ENCODE results near the gene LRG1.

Gene LRG1, protein sequence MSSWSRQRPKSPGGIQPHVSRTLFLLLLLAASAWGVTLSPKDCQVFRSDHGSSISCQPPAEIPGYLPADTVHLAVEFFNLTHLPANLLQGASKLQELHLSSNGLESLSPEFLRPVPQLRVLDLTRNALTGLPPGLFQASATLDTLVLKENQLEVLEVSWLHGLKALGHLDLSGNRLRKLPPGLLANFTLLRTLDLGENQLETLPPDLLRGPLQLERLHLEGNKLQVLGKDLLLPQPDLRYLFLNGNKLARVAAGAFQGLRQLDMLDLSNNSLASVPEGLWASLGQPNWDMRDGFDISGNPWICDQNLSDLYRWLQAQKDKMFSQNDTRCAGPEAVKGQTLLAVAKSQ

DNA sequence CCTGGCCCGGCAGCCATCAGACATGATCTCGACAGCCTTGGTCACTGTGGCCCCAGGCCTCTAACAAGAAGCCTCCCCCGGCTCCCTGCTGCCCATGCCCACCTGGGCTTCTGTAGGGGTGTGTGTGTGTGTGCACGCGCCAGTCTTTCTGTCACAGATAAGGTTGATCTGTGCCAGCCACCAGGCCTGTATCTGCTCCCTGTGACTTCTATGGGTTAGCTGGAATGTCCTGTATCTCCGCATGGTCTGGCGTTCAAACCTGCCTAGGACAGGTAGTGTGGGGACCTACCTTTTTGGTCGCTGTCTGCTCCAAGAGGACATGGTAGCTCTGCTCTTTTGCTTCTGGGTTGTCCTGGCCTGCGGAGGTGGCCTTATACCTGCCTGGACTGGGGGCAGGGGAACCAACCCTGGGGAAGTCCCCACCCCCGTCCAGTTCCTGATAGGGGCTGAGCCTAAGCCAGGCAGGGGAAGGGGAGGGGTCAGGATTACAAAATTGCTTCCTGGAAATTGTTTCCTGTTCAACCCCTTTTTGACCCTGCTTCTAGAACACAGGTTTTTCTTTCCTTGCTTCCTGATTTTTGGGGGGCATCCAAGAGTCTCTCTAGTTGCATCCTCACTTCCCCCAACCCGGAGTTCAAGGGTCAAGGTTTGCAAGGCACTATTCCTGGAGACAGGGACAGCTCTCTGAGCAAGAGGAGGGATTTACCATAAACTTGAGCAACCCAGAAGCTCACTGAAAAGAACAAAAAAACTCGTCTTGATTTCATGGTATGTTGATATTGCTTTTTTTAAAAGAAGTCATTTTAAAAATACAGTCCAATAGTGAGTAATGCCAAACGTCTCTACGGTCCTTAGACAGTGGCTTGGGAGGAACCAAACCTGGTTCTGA is at the start of gene LRG1:
Gene LRG1 (minus strand): TSS at position 344 of the 889 bp plus-strand sequence. CDS start 23 bp downstream, at position 321.
- no peak for DNase-seq (ENCODE audit: low spot score)

DNA sequence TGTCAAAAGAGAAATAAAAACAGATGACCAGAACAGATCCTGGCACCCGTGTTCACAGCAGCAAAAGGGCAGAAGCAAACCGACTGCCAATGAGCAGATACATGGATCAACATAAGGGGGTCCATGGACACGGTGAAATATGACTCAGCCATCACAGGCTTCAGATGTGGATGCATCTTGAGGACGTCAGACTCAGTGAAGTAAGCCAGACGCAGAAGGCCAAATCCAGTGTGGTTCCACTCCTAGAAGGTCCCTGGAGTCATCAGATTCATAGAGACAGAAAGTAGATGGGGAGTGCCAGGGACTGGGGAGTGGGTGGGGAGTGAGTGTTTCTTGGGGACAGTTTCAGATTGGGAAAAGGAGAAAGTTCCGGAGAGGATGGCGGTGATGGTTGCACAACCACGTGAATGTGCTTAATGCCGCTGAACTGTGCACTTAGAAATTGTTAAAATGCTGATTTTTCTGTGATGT is 48.5 kb upstream of the LRG1 start:
- no peak for DNase-seq (ENCODE audit: low spot score)

DNA sequence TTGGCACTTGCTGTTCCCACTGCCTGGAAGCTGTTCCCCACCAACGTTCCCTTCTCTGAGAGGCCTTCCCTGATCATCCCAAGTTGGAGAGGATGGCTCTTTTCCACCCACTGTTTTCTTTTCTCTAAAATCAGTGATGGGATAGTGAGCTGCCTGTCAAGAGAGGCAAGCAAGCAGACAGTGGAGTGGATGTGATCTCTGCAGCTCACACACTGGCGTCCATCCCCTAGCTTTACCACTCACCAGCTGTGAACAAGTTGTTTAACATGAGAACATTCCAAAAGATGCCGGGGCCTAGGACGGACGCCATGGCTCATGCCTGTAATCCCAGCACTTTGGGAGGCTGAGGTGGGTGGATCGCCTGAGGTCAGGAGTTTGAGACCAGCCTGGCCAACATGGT is 47.7 kb upstream of the LRG1 start:
- no peak for DNase-seq (ENCODE audit: low spot score)

DNA sequence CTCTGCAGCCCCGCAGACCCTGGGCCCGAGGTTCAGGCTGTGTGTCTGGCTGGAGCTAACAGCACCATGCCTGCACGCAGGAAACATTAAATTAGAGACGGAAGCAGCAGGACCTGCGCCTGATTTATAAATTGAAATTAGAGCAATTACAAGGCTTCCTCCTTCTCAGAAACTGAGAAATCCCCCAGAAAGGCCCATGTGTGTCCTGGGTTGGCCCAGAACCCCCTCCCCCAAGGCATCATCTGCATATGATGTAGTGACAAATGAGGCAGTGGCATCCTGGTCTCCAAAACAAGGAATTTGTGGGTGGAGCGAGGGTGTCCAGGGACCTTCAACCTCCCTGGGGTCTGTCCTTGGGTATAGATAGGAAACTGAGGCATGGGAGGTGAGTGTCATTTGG is 46.9 kb upstream of the LRG1 start:
- no peak for DNase-seq (ENCODE audit: low spot score)

DNA sequence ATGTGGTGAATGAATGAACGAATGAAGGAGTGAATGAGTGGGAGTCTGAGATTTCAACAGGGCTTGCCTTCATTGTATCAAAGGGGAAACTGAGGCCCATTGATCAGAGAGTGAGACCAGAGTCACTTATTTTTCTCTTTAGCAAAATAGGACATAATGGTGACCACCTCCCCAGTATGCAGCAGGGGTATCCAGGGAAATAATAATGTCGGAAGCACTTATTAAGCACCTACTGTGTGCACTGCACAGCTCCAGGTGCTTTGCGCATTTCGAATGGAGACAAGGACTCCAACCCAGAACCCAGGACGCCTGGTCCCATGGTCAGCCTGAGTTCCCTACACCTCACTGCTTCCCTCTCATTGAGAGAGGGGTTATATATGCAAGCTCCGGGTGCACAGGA is 46.4 kb upstream of the LRG1 start:
- no peak for DNase-seq (ENCODE audit: low spot score)

DNA sequence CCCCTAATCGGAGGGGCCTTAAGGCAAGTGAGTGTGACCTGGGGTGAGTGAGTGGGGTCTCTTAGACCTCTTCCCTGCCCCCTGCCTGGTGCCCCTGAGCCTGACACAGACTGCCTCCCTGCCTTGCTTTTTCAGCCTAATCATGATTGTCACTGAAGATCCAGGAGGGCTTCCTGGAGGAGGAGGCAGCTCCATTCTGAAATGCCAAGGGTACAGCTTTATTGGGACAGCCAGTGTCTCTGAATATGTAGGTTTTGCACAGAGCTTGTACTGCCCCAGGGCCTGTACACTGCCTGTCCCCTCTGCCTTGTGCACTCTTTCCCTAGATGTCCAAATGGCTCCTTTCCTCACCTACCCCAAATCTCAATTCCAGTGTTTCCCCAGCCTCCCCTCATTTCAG is 45.7 kb upstream of the LRG1 start:
- DNase-seq (ENCODE audit: low spot score) = no peak

DNA sequence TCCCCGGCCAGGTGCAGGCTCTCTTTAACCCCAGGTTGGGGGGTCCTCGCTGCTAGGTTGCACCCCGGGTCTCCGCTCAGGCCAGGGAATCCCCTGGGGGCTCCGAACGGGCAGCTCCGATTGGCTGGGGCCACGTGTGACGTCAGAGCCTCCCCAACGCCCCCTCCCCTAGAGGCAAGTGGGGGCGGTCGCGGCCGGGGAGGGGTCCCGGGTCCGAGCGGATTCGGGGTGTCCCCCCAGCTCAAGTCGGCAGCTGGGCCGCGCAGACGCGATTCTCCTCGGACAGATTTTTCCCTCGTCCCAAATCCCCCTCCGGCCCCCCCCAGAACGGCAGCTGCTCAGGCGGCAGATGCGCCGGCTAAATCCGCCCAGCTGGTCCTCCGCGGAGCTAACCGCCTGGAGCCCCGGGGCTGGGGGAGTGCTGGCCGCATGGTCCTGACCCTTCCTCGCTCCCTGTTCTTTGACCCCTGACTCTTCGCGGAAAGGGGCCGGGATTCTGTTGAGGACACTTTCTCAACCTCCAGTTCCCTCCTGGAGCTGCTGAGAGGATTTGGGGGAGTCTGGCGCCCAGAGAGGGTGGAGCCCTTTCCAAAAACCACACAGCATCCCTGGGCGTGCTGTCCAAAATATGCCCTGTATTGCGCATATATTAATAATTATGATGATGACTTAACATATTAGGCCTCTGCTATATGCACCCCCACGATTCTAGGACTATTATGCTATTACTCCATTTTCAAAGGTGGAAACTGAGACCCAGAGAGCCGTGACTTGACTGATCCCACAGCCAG is 45.0 kb upstream of the LRG1 start:
- no peak for DNase-seq (ENCODE audit: low spot score)

DNA sequence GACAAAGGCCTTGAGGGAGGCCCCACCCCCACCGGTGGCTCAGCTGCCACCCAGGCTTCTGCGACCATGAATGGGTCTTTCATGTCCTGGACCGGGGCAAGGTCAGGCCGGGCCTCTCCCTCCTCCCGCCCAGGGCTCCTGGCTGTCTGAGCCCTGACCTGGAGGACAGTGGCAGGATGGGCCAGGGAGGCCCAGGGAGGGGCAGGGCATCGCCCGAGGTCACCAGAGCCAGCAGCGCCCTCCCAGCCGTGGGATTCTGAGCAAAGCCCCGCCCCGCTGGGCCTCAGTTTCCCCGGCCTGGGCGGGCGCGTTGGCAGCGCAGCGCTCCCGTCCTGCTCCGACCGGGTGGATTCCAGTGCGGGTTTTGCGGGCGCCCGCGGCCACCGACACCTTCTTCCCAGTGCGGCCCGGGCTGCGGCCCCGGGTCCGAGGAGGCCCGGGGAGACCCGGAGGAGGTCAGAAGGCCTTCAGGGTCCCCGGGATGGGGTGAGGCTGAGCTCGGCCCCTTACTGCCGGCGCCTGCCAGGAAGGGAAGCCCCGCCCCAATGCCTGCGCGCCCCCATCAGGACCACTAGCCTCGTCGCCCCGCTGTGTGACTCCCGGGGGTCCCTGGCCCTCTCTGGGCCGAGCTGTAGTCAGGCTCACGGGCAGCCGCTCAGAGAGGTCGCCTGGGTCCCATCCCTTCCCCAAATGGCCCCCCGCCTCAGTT is 44.3 kb upstream of the LRG1 start:
- no peak for DNase-seq (ENCODE audit: low spot score)

DNA sequence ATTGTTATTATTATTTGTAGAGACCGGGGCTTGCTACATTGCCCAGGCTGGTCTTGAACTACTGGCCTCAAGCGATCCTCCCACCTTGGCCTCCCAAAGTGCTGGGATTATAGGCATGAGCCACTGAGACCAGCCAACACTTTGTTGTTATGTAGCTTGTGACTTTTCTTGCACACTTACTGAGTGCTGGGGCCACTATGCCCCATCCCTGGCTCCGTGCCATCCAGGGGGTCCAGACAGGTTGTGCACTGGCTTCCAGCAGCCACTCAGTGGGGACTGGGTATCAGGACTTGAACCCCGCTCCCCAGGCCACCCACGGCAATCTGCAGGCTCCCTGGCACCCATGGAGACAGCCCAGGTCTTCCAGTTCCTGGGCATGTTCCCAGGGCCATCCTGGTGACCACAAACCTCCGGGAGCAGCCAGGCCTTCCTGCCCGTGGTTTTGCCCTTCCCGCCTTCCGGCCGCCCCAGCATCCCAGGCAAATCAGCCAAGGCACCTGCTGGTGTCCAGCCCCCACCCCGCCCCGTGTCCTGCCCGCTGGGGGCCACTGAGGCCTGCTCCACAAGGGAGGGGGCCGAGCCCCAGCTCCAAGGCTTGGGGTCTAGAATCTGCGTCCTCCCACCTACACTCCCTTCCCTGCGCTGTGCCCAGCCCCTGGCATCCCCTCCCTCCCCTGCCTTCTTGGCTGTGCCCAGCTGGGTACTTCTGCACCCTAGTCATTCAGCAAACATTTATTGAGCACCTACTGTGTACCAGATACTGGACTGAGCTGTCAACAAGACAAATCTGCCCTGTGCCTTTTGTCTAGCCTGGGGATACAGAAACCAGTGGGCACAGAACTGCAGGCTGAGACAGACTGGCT is 43.4 kb upstream of the LRG1 start:
- DNase-seq (ENCODE audit: low spot score) = no peak

DNA sequence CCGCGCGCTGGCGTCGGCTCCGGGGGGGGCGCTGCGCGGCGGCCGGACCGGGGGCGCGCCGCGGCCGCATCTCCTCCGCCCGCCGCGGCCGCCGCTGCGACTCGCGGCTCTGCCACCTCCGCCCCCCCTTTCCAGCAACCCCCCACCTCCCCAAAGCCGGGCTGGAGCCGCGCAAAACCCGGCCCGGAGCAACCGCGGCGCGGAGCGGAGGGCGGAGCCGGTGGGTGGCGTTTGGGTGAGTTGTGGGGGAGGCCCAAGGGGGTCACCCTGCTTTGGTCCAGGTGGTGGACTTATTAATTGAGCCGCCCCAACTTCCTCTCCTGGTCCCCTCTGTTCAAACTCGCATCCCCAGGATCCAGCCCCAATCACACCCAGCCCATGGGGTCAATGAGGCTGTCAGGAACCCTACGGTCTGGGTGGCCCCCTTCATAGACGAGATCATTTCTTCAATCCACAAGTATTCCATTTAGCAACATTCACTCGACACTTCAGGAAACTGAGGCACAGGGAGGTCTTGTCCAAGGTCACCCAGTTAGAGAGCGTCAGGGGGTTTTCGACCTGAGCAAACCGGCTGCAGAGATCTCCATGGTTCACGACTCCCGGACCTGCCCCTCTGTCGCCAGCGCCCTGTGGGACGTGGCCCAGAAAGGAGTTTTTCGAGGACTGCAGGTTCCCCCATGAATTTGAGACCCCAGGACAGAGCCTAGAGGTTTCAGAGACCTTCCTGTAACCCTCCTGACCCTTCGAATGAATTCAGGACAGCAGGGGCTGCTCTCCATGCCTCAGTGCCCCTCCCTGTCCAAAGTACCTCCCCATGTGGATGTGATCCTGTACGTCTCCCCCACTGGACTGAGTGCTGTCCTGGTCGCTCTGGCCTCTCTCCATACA is 42.1 kb upstream of the LRG1 start:
- no peak for DNase-seq (ENCODE audit: low spot score)

DNA sequence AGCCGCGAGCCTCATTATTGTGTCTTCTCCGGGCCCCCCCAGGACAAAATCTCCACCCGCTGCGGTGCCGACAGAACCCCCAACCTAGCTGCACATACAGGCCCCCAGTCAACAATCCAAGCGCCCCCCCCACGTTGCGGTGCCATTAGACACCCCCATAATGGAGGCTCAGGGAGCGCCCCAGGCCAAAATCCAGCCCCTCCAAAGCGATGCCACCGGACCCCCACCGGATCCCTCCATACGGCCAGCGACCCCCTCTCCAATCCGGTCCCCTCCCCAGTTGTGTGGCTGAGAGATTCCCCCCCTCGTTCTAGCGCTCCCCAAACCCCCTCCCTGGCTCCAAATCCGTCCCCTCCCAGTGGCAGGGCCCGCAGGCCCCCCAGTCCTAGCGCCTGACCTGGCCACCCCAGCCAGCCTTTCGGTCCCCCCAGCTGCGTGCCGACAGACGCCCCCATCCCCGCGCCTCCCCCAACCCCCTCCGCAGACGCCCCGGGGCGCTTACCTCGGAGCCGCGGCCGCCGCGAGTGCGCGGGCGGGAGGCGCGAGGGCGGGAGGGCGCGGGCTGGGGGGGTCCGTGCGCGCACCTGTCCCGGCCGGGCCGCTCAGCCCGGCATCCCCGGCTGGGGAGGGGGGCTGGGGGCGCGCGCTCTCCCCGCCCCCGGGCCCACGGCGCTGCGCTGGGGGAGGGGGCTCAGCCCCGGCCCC is 41.3 kb upstream of the LRG1 start:
- DNase-seq (ENCODE audit: low spot score) = no peak

DNA sequence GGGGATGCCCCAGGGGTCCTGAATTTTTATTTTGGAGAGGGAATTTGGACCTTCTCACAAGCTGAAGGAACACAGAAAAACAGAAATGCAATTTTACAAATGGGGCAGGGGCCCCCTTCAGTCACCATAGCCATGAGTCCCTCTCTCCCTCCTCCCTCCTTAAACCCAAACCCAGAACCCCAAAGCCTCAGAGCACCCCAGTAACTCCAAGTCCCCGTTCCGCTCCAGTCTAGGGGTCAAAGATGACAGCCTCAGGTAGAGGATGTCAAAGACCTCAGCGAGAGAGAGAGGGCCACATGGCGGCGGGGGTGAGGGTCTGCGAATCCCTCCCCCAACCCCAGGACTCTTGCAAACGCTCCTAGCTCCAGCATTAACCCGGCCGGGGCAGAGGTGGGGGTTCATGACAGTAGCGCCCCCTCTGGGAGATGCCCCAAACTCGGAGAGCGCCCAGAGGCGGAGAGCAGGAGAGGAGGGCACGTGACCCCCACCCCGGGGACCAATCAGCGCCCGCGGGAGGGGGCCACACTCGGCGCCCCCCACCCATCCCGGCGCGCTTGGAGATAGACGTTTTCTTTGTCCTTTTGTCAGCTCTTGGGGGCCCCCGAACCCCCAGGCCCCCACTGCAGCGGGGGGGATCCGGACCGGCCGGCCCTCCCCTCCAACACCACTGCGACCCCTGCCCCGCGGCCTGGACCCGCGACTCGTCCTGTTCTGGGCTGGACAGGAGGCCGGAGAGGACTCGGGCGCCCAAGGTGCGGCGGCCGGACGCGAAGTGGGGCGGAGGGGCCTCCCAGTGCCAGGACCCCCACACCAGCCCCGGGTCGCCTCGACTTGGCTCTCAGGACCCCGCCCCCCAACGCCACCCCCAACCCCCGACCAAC is 40.4 kb upstream of the LRG1 start:
- no peak for DNase-seq (ENCODE audit: low spot score)

DNA sequence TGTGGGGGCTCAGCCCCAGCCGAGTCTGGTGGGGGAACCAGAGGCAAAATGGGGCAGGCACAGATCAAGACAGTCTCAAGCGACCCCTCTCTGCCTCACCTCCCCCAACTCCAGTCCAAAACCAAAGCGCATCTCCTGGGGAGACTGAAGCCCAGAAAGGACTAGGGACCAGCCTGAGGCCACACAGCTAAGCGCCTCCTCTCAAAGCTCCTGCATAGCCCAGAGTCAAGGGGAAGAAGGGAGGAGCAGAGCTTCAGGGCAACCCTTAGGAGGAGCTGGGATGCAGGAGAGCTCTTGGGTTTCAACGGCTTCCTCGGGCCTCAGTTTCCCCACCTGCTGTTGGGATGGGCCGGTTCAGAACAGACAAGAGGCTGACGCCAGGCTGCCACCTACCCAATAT is 39.6 kb upstream of the LRG1 start:
- no peak for DNase-seq (ENCODE audit: low spot score)

DNA sequence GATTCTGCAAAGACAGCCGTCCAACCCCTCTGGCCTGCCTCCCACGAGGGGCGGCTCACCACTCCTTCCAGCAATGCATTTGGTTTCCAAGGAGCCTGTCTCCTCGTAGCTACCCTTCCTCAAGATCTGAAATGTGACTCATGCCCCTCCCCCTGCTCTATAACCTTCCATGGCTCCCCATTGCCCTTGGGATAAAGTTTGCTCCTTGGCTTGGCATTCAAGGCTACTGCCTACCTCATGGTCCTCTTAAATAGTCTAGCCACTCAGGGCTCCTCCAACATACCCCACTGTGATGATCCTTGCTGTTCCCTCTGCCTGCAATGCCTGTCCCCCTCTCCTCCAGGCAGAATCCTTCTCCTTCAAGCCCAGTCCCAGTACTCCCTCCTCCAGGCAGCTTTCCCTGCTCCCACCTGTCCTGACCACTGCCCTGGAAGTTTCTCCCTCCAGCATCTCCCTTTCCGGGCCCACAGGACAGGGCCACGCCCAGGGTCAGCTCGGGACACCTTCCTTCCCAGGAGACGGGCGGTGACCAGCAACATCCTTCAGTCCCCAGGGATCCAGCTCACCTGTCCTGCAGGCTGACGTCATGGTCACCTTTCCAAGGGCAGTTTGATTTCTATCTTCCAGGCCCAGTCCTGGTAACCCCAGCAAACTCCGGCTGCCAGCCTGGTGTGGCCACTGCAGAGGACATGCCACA is 38.9 kb upstream of the LRG1 start:
- DNase-seq (ENCODE audit: low spot score) = no peak

DNA sequence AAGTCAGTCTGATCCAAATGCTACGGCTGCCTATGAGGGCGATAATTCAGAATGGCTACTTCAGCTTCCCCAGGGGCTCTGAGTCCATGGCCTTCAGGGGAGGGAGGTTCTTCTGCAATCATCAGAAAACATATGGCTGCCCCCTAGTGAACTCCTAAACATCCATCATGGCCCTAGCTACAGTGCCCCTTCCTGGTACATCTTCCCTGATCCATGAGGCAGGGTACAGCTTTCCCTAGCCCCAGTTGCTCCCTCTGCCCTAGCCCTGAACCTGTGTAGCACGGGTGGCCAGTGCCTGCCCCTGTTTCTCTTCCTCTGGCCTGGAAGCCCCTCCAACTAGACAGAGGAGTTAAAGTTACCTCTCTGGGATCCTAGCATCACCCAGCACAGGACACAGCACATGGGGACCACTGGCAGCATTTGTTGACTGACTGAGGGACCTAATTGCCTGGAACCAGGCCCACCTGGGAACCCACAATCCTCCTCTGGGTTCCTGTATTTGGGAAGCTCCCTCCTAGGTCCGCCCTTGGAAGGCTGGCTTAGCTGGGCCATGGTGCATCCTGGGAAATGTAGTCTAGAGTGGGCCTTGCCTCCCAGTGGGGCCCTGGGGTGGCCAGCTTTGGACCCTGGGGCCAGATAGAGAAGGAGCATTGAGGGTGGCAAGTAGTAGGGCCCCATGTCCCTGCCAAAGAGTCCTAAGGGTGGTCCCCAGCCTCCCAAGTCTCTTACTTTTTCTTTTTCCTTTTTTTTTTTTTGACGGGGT is 37.4 kb upstream of the LRG1 start:
- DNase-seq (ENCODE audit: low spot score) = no peak

Data from Ammon's horn (tissue), 1 donor.